Rectal smooth muscle tissue (tissue), 1 donor: ENCODE results near the gene REPS1.

Source experiments
- H3K27ac ChIP-seq: one replicate; pipeline ENCODE4 v1.7.0; 2013; ENCODE audit warnings: low read depth, low read length, inconsistent platforms
- H3K27me3 ChIP-seq: one replicate; pipeline ENCODE4 v1.7.0; 2013; ENCODE audit warnings: low read length; ENCODE audit not compliant: control insufficient read depth, insufficient read depth
- H3K36me3 ChIP-seq: one replicate; pipeline ENCODE4 v1.7.0; 2013; ENCODE audit warnings: low read length; ENCODE audit not compliant: control insufficient read depth, insufficient read depth
- H3K4me1 ChIP-seq: one replicate; pipeline ENCODE4 v1.7.0; 2013; ENCODE audit warnings: low read length; ENCODE audit not compliant: control insufficient read depth, insufficient read depth
- H3K4me3 ChIP-seq: one replicate; pipeline ENCODE4 v1.7.0; 2013; ENCODE audit warnings: low read length
- H3K9ac ChIP-seq: one replicate; pipeline ENCODE4 v1.7.0; 2013; ENCODE audit warnings: low read length

The REPS1 gene

DNA sequence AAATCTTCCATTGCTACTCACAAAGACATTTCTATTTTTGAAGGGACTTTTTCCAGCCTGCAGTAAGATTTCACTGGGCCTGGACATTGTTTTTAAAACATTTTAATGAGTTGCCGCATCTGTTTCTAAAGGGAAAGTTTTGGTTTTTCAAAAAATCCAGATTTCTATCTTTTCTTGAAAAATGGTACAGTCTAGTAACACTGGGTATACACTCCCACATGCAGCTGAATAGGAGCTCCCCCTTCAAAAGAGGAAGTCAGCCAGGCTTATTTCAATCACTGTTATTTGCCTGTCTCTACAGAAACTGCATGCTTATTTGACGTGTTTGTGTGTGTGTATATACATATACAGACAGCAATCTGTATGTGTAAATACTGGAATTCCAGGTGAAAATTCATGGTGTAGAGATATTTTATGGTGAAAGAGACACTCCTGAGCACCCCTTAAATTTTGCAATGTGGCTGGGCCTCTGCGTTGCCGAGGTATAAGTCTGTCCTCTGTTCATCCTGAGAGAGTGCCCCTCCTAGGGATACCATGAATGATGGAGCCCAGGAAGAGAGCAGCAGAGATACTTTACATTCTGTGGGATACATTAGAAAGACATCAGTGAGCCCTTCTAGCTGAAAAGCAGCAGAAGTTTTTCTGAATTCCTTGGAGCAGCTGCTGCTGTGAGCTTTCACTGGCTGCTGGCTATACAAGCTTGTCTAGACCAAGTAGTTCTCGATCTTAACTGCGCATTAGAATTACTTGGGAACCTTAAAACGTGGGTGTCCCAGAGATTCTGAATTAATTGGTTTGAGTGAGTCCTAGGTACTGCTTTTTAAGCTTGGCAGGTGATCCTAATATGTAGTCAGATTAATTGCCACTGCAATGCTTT is 28.5 kb upstream of the REPS1 start:
- H3K27ac ChIP-seq = no peak overlapping the region
- H3K36me3 ChIP-seq = no peaks in the 10 kb centered on the region
- no peak overlapping the region for H3K9ac ChIP-seq
- peaks cover 6% of the 10 kb centered on the region for H3K4me1 ChIP-seq
- no peak overlapping the region for H3K4me3 ChIP-seq
- H3K27me3 ChIP-seq = no peaks in the 10 kb centered on the region

DNA sequence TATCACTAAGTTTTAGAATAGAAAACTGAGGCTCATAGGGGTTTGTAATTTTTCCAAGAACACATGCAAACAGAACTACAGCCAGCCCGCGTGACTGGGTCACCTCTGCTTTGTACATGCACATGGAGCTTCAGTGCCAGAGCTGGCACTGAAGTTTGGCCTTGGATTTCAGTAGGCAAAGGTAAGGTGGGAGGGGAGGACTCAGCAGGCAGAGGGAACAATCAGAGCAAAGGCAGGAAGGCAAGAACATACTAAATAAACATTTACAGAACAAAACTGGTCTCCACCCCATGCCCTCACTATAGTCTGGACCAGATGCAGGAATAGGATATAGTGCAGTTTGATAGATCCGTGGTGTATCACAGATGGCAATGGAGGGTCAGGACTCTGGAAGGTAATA is 26.9 kb upstream of the REPS1 start:
- H3K9ac ChIP-seq = no peak overlapping the region
- H3K4me3 ChIP-seq = no peak overlapping the region
- H3K27me3 ChIP-seq = no peaks in the 10 kb centered on the region
- H3K4me1 ChIP-seq = peaks cover 6% of the 10 kb centered on the region
- no peak overlapping the region for H3K27ac ChIP-seq
- no peaks in the 10 kb centered on the region for H3K36me3 ChIP-seq

DNA sequence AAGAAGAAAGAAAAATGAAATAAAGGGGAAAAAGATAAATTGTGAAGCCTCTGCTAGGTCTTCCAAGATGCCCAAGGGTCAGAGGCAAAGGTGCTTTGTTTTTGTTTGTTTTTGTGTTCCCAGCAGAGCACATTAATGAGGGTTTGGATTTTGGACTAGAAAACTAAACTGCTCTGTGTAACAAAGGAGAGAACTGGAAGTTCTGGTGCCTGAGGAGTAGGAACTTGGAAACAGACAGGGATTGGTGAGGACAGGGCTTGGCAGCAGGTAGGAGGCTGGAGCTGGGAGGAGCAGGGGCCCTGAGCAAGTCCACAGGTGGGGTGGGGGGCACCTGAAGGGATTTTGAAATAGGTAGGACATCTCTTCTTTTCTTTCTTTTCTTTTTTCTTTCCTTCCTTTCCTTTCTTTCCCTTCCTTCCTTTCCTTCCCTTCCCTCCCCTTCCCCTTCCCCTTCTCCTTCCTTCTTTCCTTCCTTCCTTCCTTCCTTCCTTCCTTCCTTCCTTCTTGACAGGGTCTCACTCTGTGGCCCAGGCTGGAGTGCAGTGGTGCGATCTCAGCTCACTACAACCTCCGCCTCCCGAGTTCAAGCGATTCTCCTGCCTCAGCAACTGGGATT is 25.2 kb upstream of the REPS1 start:
- H3K9ac ChIP-seq = no peak overlapping the region
- peaks cover 6% of the 10 kb centered on the region for H3K4me1 ChIP-seq
- H3K36me3 ChIP-seq = no peaks in the 10 kb centered on the region
- no peaks in the 10 kb centered on the region for H3K27me3 ChIP-seq
- no peak overlapping the region for H3K4me3 ChIP-seq
- no peak overlapping the region for H3K27ac ChIP-seq

- Histone ChIP-seq H3K36me3 (no peaks in the 10 kb centered on the region), H3K27me3 (no peaks in the 10 kb centered on the region), H3K4me3 (no peak overlapping the region), H3K27ac (no peak overlapping the region), H3K4me1 (peaks cover 1% of the 10 kb centered on the region), H3K9ac (no peak overlapping the region)
Measured at GRCh38 chr6:139011980-139012379, 23.9 kb upstream of the REPS1 start.

GRCh38 chr6:139010674-139011073 is 22.6 kb upstream of the REPS1 start:
- Histone ChIP-seq H3K4me3 (no peak overlapping the region), H3K36me3 (no peaks in the 10 kb centered on the region), H3K4me1 (no peaks in the 10 kb centered on the region), H3K27me3 (no peaks in the 10 kb centered on the region), H3K9ac (no peak overlapping the region), H3K27ac (no peak overlapping the region)

DNA sequence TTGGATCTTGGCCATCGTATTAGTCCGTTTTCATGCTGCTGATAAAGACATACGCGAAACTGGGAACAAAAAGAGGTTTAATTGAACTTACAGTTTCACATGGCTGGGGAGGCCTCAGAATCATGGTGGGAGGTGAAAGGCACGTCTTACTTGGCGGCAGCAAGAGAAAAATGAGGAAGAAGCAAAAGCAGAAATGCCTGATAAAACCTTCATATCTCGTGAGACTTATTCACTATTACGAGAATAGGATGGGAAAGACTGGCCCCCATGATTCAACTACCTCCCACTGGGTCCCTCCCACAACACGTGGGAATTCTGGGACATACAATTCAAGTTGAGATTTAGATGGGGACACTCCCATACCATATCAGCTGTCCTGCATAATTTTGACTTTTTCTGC is 20.1 kb upstream of the REPS1 start:
- Histone ChIP-seq H3K27me3 (no peaks in the 10 kb centered on the region), H3K27ac (no peak overlapping the region), H3K4me3 (no peak overlapping the region), H3K4me1 (no peaks in the 10 kb centered on the region), H3K9ac (no peak overlapping the region), H3K36me3 (no peaks in the 10 kb centered on the region)

GRCh38 chr6:139007428-139007827 is 19.4 kb upstream of the REPS1 start:
- no peaks in the 10 kb centered on the region for H3K4me1 ChIP-seq
- no peak overlapping the region for H3K4me3 ChIP-seq
- no peaks in the 10 kb centered on the region for H3K36me3 ChIP-seq
- no peaks in the 10 kb centered on the region for H3K27me3 ChIP-seq
- H3K9ac ChIP-seq = no peak overlapping the region
- no peak overlapping the region for H3K27ac ChIP-seq

DNA sequence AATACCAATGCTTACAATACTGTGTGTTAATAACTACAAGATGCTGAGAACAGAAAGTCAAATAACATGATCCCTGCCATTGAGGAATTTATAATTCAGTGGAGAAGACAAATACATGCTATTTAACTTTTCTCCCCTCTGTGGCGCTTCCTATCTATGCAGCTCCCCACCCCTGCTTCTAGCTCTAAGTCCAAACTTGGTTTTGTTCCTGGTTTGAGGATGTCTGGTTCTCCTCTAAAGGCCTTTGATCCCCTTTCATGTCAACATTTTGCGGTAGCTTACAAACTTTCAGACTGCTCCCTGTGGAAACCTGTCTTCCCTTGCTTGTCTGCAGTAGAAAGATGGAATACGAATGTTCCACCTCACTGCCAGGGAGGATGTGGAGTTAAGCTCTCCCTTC is 18.4 kb upstream of the REPS1 start:
- H3K27ac ChIP-seq = no peak overlapping the region
- H3K36me3 ChIP-seq = no peaks in the 10 kb centered on the region
- H3K27me3 ChIP-seq = no peaks in the 10 kb centered on the region
- H3K4me3 ChIP-seq = no peak overlapping the region
- H3K4me1 ChIP-seq = no peaks in the 10 kb centered on the region
- H3K9ac ChIP-seq = no peak overlapping the region

DNA sequence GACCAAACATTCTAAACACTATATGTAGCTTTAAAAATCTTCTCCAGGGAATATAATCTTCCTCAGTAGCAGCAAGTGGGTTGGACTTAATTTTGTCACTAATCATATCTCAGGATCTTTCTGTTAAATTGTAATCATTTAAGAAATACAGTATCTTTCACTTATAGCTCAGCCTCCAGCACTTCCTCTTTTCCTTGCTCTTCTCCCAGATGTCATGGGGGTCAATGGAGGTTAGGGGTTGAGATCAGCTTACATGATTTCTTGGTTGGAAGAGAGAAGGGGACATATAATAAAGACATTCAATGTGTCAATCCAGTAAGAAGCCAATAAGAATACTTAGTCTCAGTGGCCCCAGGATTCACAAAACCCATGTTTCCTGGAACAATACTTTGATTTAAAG is 15.7 kb upstream of the REPS1 start:
- H3K27ac ChIP-seq = no peak overlapping the region
- H3K9ac ChIP-seq = no peak overlapping the region
- H3K36me3 ChIP-seq = no peaks in the 10 kb centered on the region
- no peak overlapping the region for H3K4me3 ChIP-seq
- no peaks in the 10 kb centered on the region for H3K27me3 ChIP-seq
- H3K4me1 ChIP-seq = no peaks in the 10 kb centered on the region

DNA sequence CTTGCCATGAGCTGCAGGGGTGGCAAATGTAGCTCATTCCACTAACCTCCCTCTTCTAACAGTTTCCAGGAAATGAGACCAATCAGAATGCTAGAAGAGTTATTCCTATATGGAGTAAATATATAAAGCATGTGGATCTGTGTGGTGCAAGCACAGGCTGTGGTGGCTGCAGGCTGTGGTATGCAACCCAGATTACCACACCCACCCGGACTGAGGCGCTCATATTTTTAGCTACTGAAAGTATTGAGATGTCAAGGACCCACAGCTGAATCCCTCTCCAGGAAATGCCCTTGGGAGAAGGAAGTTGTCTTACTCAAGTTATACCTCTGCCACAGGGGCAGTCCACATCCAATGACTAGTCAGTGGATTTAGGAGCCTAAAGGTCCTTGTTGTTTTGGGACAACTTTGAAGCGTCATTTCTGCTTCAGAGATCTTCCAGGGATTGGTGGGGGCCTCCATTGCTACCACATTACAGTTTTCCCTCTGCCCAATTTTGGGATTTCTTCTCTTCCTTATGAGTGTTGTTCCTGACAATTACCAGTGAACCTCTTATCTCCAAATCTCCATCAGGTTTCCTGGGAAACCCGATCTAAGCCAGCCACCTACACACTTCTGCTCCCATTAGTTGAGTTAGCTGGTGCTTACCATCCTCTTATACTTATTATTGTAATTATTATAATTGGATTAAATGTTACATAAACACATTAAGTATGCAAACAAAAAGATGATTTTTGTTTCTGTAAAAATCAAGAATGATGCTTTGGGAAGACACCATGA is 12.1 kb upstream of the REPS1 start:
- H3K4me3 ChIP-seq = no peak overlapping the region
- H3K36me3 ChIP-seq = no peaks in the 10 kb centered on the region
- no peaks in the 10 kb centered on the region for H3K27me3 ChIP-seq
- no peak overlapping the region for H3K9ac ChIP-seq
- no peak overlapping the region for H3K27ac ChIP-seq
- H3K4me1 ChIP-seq = no peaks in the 10 kb centered on the region

DNA sequence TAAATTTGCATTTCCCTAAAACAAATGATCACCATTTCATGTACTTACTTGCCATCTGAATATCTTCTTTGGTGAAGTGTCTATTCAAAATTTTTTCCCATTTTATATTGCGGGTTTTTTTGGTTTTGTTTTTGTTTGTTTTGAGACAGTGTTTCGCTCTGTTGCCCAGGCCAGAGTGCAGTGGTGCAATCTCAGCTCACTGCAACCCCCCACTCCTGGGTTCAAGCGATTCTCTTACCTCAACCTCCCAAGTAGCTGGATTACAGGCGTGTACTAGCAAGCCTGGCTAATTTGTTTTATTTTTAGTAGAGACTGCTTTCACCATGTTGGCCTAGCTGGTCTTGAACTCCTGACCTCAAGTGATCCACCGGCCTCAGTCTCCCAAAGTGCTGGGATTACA is 9.1 kb upstream of the REPS1 start:
- H3K27ac ChIP-seq = no peak overlapping the region
- H3K4me3 ChIP-seq = no peak overlapping the region
- H3K36me3 ChIP-seq = no peaks in the 10 kb centered on the region
- H3K4me1 ChIP-seq = no peaks in the 10 kb centered on the region
- H3K27me3 ChIP-seq = no peaks in the 10 kb centered on the region
- H3K9ac ChIP-seq = no peak overlapping the region

DNA sequence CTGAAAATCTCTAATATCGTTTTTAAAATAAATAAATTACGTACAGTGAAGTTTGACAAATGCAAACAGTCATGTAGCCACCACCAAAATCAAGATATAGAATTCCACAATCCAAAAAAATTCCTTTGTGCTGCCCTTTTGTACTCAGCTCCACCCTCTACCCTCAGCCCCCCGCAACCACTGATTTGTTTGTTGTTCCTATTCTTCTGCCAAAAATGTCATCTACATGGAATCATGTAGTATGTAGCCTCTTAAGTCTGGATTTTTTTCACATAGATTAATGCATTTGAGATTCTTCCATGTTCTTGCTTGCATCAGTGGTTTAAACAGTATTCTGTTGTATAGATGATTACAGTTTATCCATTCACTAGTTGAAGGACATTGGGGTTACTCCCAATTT is 8.5 kb upstream of the REPS1 start:
- Histone ChIP-seq H3K36me3 (no peaks in the 10 kb centered on the region), H3K27me3 (no peaks in the 10 kb centered on the region), H3K4me3 (no peak overlapping the region), H3K9ac (no peak overlapping the region), H3K27ac (no peak overlapping the region), H3K4me1 (no peaks in the 10 kb centered on the region)
